GM12878 (cell line): Measurements from ENCODE around the gene LARGE1. TPM values are rescaled to one million over a fixed set of nuclear protein-coding genes. Genes with fewer than 3 reads are reported as not detected.

Experiments
- BACH1 ChIP-seq: fragments of 450-650 bp; IDR thresholded peaks from 2 replicates; pipeline ENCODE4 v1.6.1; 2017; ENCODE audit warnings: mild to moderate bottlenecking, borderline replicate concordance
- BHLHE40 ChIP-seq, 2 experiments: fragments of 450-650 bp in 1 of 2; IDR thresholded peaks; 2 replicates each; pipeline ENCODE4 v1.6.1; 2011 to 2017; ENCODE audit warnings: low read depth in 2 of 2, borderline replicate concordance in 1 of 2, improper control_type of control experiment in 1 of 2, low read length in 1 of 2, mild to moderate bottlenecking in 1 of 2
- CHD2 ChIP-seq: IDR thresholded peaks from 2 replicates; pipeline ENCODE4 v1.6.1; 2011; ENCODE audit warnings: low read depth, low read length, improper control_type of control experiment, borderline replicate concordance
- EED ChIP-seq: sonication (generic); IDR thresholded peaks from 2 replicates; pipeline ENCODE4 v1.6.1; 2016; ENCODE audit warnings: antibody characterized with exemption, low read depth
- ESRRA ChIP-seq: IDR thresholded peaks from 2 replicates; pipeline ENCODE4 v1.6.1; 2012; ENCODE audit warnings: mild to moderate bottlenecking, low read length, improper control_type of control experiment
- GATAD2B ChIP-seq: fragments of 450-650 bp; conservative IDR thresholded peaks from 2 replicates; pipeline ENCODE4 v1.6.1; 2017; ENCODE audit warnings: low read depth, mild to moderate bottlenecking, moderate library complexity
- NFYB ChIP-seq: IDR thresholded peaks from 2 replicates; pipeline ENCODE4 v1.6.1; 2011; ENCODE audit warnings: low read depth, mild to moderate bottlenecking, low read length, improper control_type of control experiment, moderate library complexity; ENCODE audit not compliant: insufficient read depth
- NR2C1 ChIP-seq: fragments of 450-650 bp; IDR thresholded peaks from 2 replicates; pipeline ENCODE4 v1.6.1; 2017; ENCODE audit warnings: antibody characterized with exemption, mild to moderate bottlenecking, moderate library complexity
- PAX8 ChIP-seq: fragments of 450-650 bp; IDR thresholded peaks from 2 replicates; pipeline ENCODE4 v1.6.1; 2017; ENCODE audit warnings: mild to moderate bottlenecking, moderate library complexity
- POLR2A ChIP-seq: IDR thresholded peaks from 2 replicates; pipeline ENCODE4 v1.6.1; 2011; ENCODE audit warnings: low read depth, mild to moderate bottlenecking, low read length
- POU2F2 ChIP-seq: IDR thresholded peaks from 3 replicates; pipeline ENCODE4 v1.6.1; 2011; ENCODE audit warnings: low read depth, mild to moderate bottlenecking, low read length, borderline replicate concordance
- RFX5 ChIP-seq: IDR thresholded peaks from 2 replicates; pipeline ENCODE4 v1.6.1; 2011; ENCODE audit warnings: low read depth, low read length, improper control_type of control experiment
- RUNX3 ChIP-seq: IDR thresholded peaks from 2 replicates; pipeline ENCODE4 v1.6.1; 2012; ENCODE audit warnings: low read length, inconsistent platforms
- SIN3A ChIP-seq: IDR thresholded peaks from 2 replicates; pipeline ENCODE4 v1.6.1; 2012; ENCODE audit warnings: low read depth, low read length, improper control_type of control experiment
- SMARCA5 ChIP-seq: fragments of 450-650 bp; IDR thresholded peaks from 2 replicates; pipeline ENCODE4 v1.6.1; 2017; ENCODE audit warnings: mild to moderate bottlenecking
- TCF3 ChIP-seq: IDR thresholded peaks from 2 replicates; pipeline ENCODE4 v1.6.1; 2012; ENCODE audit warnings: low read depth, mild to moderate bottlenecking, low read length, borderline replicate concordance; ENCODE audit not compliant: insufficient read depth
- TCF7 ChIP-seq: IDR thresholded peaks from 2 replicates; pipeline ENCODE4 v1.6.1; 2014; ENCODE audit warnings: antibody characterized with exemption, borderline replicate concordance
- YY1 ChIP-seq: IDR thresholded peaks from 2 replicates; pipeline ENCODE4 v1.6.1; 2011; ENCODE audit warnings: low read depth, mild to moderate bottlenecking, low read length
- polyA plus RNA-seq, 11 experiments: library from polyadenylated mRNA; depleted of rRNA in 4 of 11; unstranded in 6 of 11; stranded (reverse) in 5 of 11; fragments of >200 nt; fragmentation: Nextera tagmentation in 4 of 11; fragmentation: Illumina TruSeq in 1 of 11; extraction: Ambion mirVana in 4 of 11; extraction: Trizol in 1 of 11; gene quantifications; 1 replicate in 1 of 11; 2 replicates in 10 of 11; pipeline versions ENCODE4 v1.2.1 to v1.2.3, GENCODE V29; 2011 to 2016; ENCODE audit warnings: inconsistent platforms in 2 of 11, missing spikeins in 2 of 11, low read depth in 1 of 11
- total RNA-seq, 4 experiments: library from RNA; depleted of rRNA in 3 of 4; stranded (reverse); fragments of >200 nt in 3 of 4; fragmentation: Illumina TruSeq in 1 of 4; extraction: Trizol in 1 of 4; gene quantifications; 2 replicates each; pipeline versions ENCODE4 v1.2.1 to v1.2.3, GENCODE V29; 2013 to 2021
- TF ChIP-seq, protein P1 (sequence below): IDR thresholded peaks from 2 replicates; pipeline ENCODE4 v1.6.1; 2012; ENCODE audit warnings: mild to moderate bottlenecking, low read depth, low read length
- TF ChIP-seq, protein P2 (sequence below): IDR thresholded peaks from 2 replicates; pipeline ENCODE4 v1.6.1; 2012; ENCODE audit warnings: low read depth, low read length, improper control_type of control experiment
- TF ChIP-seq, protein P3 (sequence below): IDR thresholded peaks from 2 replicates; pipeline ENCODE4 v1.6.1; 2011; ENCODE audit warnings: borderline replicate concordance, low read depth, mild to moderate bottlenecking, moderate library complexity, low read length; ENCODE audit not compliant: insufficient read depth, poor library complexity, severe bottlenecking
- TF ChIP-seq, protein P4 (sequence below): IDR thresholded peaks from 2 replicates; pipeline ENCODE4 v1.6.1; 2011; ENCODE audit warnings: borderline replicate concordance, low read depth, mild to moderate bottlenecking, moderate library complexity, mixed read lengths, low read length; ENCODE audit not compliant: insufficient read depth; ENCODE audit errors: extremely low read length

Gene LARGE1
- total and polyA plus RNA-seq, 10 of the 15 experiments (the other 5 are each of a cell fraction or from before 2014, with no cell fraction given): 3.2 to 41.4 (median 17.3) TPM

DNA sequence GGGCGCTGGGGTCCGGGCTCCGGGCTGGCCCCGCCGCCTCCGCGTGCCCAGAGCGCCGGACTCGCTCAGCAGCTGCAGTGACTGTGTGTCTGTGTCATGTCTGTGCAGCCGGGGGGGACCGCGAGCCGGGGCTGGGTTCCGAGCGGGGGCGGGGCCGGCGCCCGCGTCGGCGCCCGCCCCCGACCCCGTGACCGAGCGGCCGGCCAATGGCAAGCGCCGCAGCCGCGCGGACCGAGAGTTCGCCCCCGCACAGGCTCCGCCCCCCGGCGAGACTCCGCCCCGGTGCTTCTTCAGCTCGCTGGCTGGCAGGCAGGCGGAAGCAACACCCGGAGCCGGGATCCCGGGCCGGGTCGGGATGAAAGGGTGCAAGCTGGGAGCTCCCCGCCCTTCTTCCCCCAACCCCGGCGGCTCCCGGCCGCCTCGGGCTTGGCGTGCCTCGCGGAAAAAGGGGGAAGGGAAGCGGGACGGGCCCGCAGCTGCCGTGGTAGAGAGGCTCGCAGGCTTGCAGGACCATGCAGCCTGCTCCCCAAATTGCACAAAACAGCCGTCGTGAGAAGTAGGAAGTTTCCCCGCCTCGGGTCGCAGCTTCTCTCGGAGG lies 750 bp upstream of the LARGE1 start (continued):
- TF ChIP-seq BHLHE40 (IDR thresholded peaks at IDR 0.05; ENCODE audit: borderline replicate concordance in 1 of 2, low read depth in 2 of 2, low read length in 1 of 2): peak in 1 of 2 experiments; percentile 47; a peak in 1 of 4 replicates
- TF ChIP-seq TCF7: 0 out of 2 replicates have a peak, but pooled peaks have one; percentile 23
- 0 out of 2 replicates have a peak, but pooled peaks have one; percentile 11 for TF ChIP-seq CHD2
- TF ChIP-seq, protein P1, sequence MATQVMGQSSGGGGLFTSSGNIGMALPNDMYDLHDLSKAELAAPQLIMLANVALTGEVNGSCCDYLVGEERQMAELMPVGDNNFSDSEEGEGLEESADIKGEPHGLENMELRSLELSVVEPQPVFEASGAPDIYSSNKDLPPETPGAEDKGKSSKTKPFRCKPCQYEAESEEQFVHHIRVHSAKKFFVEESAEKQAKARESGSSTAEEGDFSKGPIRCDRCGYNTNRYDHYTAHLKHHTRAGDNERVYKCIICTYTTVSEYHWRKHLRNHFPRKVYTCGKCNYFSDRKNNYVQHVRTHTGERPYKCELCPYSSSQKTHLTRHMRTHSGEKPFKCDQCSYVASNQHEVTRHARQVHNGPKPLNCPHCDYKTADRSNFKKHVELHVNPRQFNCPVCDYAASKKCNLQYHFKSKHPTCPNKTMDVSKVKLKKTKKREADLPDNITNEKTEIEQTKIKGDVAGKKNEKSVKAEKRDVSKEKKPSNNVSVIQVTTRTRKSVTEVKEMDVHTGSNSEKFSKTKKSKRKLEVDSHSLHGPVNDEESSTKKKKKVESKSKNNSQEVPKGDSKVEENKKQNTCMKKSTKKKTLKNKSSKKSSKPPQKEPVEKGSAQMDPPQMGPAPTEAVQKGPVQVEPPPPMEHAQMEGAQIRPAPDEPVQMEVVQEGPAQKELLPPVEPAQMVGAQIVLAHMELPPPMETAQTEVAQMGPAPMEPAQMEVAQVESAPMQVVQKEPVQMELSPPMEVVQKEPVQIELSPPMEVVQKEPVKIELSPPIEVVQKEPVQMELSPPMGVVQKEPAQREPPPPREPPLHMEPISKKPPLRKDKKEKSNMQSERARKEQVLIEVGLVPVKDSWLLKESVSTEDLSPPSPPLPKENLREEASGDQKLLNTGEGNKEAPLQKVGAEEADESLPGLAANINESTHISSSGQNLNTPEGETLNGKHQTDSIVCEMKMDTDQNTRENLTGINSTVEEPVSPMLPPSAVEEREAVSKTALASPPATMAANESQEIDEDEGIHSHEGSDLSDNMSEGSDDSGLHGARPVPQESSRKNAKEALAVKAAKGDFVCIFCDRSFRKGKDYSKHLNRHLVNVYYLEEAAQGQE: 0 out of 2 replicates have a peak, but pooled peaks have one; percentile 17
- peak; percentile 61; the same call in 2 of the 3 replicates for TF ChIP-seq POU2F2
- peak; percentile 73; the same call in 1 of the 2 replicates for TF ChIP-seq NFYB
- no peak for TF ChIP-seq SMARCA5
- peak; percentile 39; the same call in 1 of the 2 replicates for TF ChIP-seq GATAD2B
- TF ChIP-seq POLR2A: peak; percentile 92
- no peak for TF ChIP-seq PAX8
- TF ChIP-seq, protein P2, sequence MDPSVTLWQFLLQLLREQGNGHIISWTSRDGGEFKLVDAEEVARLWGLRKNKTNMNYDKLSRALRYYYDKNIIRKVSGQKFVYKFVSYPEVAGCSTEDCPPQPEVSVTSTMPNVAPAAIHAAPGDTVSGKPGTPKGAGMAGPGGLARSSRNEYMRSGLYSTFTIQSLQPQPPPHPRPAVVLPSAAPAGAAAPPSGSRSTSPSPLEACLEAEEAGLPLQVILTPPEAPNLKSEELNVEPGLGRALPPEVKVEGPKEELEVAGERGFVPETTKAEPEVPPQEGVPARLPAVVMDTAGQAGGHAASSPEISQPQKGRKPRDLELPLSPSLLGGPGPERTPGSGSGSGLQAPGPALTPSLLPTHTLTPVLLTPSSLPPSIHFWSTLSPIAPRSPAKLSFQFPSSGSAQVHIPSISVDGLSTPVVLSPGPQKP: peak; percentile 12; the same call in 1 of the 2 replicates
- TF ChIP-seq YY1: peak; percentile 75
- peak; percentile 44; the same call in 1 of the 2 replicates for TF ChIP-seq ESRRA
- peak; percentile 80; the same call in 1 of the 2 replicates for TF ChIP-seq TCF3
- TF ChIP-seq, protein P3, sequence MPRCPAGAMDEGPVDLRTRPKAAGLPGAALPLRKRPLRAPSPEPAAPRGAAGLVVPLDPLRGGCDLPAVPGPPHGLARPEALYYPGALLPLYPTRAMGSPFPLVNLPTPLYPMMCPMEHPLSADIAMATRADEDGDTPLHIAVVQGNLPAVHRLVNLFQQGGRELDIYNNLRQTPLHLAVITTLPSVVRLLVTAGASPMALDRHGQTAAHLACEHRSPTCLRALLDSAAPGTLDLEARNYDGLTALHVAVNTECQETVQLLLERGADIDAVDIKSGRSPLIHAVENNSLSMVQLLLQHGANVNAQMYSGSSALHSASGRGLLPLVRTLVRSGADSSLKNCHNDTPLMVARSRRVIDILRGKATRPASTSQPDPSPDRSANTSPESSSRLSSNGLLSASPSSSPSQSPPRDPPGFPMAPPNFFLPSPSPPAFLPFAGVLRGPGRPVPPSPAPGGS: peak; percentile 10
- no peak for TF ChIP-seq RFX5
- TF ChIP-seq RUNX3: peak; percentile 5; the same call in 1 of the 2 replicates
- TF ChIP-seq SIN3A: 0 out of 2 replicates have a peak, but pooled peaks have one; percentile 22
- TF ChIP-seq BACH1: 0 out of 2 replicates have a peak, but pooled peaks have one; percentile 49
- TF ChIP-seq NR2C1: peak; percentile 27; the same call in 1 of the 2 replicates
- TF ChIP-seq, protein P4, sequence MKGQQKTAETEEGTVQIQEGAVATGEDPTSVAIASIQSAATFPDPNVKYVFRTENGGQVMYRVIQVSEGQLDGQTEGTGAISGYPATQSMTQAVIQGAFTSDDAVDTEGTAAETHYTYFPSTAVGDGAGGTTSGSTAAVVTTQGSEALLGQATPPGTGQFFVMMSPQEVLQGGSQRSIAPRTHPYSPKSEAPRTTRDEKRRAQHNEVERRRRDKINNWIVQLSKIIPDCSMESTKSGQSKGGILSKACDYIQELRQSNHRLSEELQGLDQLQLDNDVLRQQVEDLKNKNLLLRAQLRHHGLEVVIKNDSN: peak; percentile 61
- TF ChIP-seq EED: peak; percentile 46; the same call in 1 of the 2 replicates
